H1 (cell line): ENCODE data around the gene SH3RF3. TPM values are rescaled to one million over a fixed set of nuclear protein-coding genes. Genes with fewer than 3 reads are reported as not detected.

Experiments
- ATF2 ChIP-seq: IDR thresholded peaks from 2 replicates; pipeline ENCODE4 v1.6.1; 2012; ENCODE audit warnings: low read length, inconsistent platforms
- CEBPB ChIP-seq: IDR thresholded peaks from 2 replicates; pipeline ENCODE4 v1.6.1; 2012; ENCODE audit warnings: low read depth, low read length
- CHD7 ChIP-seq: fragments of 300-600 bp; sonication (generic); IDR thresholded peaks from 2 replicates; pipeline ENCODE4 v1.7.1; 2012; ENCODE audit warnings: low read length, moderate library complexity, mild to moderate bottlenecking, inconsistent platforms; ENCODE audit not compliant: insufficient replicate concordance
- polyA plus RNA-seq, 7 experiments: library from polyadenylated mRNA; depleted of rRNA in 3 of 7; stranded (reverse) in 5 of 7; unstranded in 2 of 7; fragments of >200 nt in 5 of 7; fragments of 200-250 nt in 2 of 7; gene quantifications; 1 replicate in 5 of 7; 2 replicates in 1 of 7; 4 replicates in 1 of 7; pipeline versions ENCODE4 v1.2.1 to v1.2.3, GENCODE V29; 2011 to 2013; ENCODE audit warnings: missing spikeins in 2 of 7, mixed read lengths in 2 of 7
- total RNA-seq: library from RNA; stranded (reverse); fragmentation: NEBNext Ultra II Directional; extraction: Animal tissue kit (Norgen Biotek cat#: 25700); gene quantifications from 2 replicates; pipeline ENCODE4 v1.2.1, GENCODE V29; 2021

SH3RF3 gene
- total and polyA plus RNA-seq, 2 of the 8 experiments (the other 6 are each of a cell fraction or from before 2014, with no cell fraction given), result 0.11 to 0.65 TPM

GRCh38 chr2:109233643-109234042, 104.6 kb downstream of the SH3RF3 start (continued):
- TF ChIP-seq ATF2, result no peak
- TF ChIP-seq CHD7, result no peak
- TF ChIP-seq CEBPB, result no peak
- TF ChIP-seq, all 59 proteins: peak for 0
